K562 (cell line): ENCODE measurements around the gene SH3BGR. TPM values are rescaled to one million over a fixed set of nuclear protein-coding genes. Genes with fewer than 3 reads are reported as not detected.

Experiments used
- BCOR ChIP-seq: fragments of 450-650 bp; IDR thresholded peaks from 2 replicates; pipeline ENCODE4 v1.6.1; 2016
- BRD9 ChIP-seq: fragments of 450-650 bp; IDR thresholded peaks from 2 replicates; pipeline ENCODE4 v1.6.1; 2018; ENCODE audit warnings: low read depth; ENCODE audit not compliant: partially characterized antibody
- DPF2 ChIP-seq: fragments of 450-650 bp; IDR thresholded peaks from 2 replicates; pipeline ENCODE4 v1.6.1; 2016
- MTA1 ChIP-seq: fragments of 450-650 bp; IDR thresholded peaks from 2 replicates; pipeline ENCODE4 v1.6.1; 2017; ENCODE audit warnings: borderline replicate concordance
- NR2C1 ChIP-seq, 2 experiments: fragments of 450-650 bp; IDR thresholded peaks; 2 replicates each; pipeline ENCODE4 v1.6.1; 2017; ENCODE audit warnings: mild to moderate bottlenecking in 2 of 2, antibody characterized with exemption in 1 of 2, inconsistent platforms in 1 of 2, missing compliant biosample characterization in 1 of 2, missing genetic modification characterization in 1 of 2
- POLR2B ChIP-seq: fragments of 450-650 bp; IDR thresholded peaks from 2 replicates; pipeline ENCODE4 v1.6.1; 2018; ENCODE audit warnings: low read depth; ENCODE audit not compliant: partially characterized antibody
- SMAD4 ChIP-seq: fragments of 250-450 bp; sonication (Bioruptor Pico); conservative IDR thresholded peaks from 2 replicates; pipeline ENCODE4 v1.8.0; 2021; ENCODE audit warnings: inconsistent platforms, mild to moderate bottlenecking, moderate library complexity
- ZNF668 ChIP-seq: fragments of 250-450 bp; sonication (Bioruptor Pico); IDR thresholded peaks from 2 replicates; pipeline ENCODE4 v1.8.0; 2022; ENCODE audit warnings: mild to moderate bottlenecking, inconsistent platforms
- polyA plus RNA-seq, 8 experiments: library from polyadenylated mRNA; depleted of rRNA in 4 of 8; stranded (reverse) in 5 of 8; unstranded in 3 of 8; fragments of >200 nt; fragmentation: Nextera tagmentation in 2 of 8; fragmentation: Illumina TruSeq in 1 of 8; extraction: Ambion mirVana in 2 of 8; extraction: Trizol in 1 of 8; gene quantifications; 2 replicates each; pipeline versions ENCODE4 v1.2.1 to v1.2.3, GENCODE V29; 2011 to 2014; ENCODE audit warnings: inconsistent platforms in 1 of 8, missing spikeins in 1 of 8
- total RNA-seq, 7 experiments: library from RNA; depleted of rRNA in 6 of 7; stranded (reverse); fragments of >200 nt in 6 of 7; fragmentation: Illumina TruSeq in 2 of 7; extraction: Trizol in 2 of 7; gene quantifications; 2 replicates each; pipeline versions ENCODE4 v1.2.1 to v1.2.3, GENCODE V29; 2011 to 2021; ENCODE audit warnings: low replicate concordance in 1 of 7
- TF ChIP-seq, protein P1 (sequence below), 2 experiments: fragments of 450-650 bp in 1 of 2; sonication (generic) in 1 of 2; formaldehyde crosslinking in 1 of 2; IDR thresholded peaks in 1 of 2; conservative IDR thresholded peaks in 1 of 2; 2 replicates each; pipeline versions ENCODE4 v1.6.1 to v1.8.1; 2016 to 2023; ENCODE audit warnings: mild to moderate bottlenecking in 2 of 2, moderate library complexity in 2 of 2, inconsistent platforms in 1 of 2, missing genetic modification reagents in 1 of 2
- TF ChIP-seq, protein P2 (sequence below), 2 experiments: IDR thresholded peaks; 2 replicates each; pipeline ENCODE4 v1.6.1; 2011; ENCODE audit warnings: borderline replicate concordance in 1 of 2, control low read depth in 1 of 2, low read depth in 1 of 2, low read length in 1 of 2, mild to moderate bottlenecking in 1 of 2, mixed read lengths in 1 of 2, moderate library complexity in 1 of 2; ENCODE audit not compliant: insufficient read depth in 1 of 2, insufficient read length in 1 of 2, poor library complexity in 1 of 2, severe bottlenecking in 1 of 2; ENCODE audit errors: extremely low read depth in 1 of 2
- TF ChIP-seq, protein P3 (sequence below): fragments of 450-650 bp; formaldehyde crosslinking; IDR thresholded peaks from 2 replicates; pipeline ENCODE4 v1.4.0; 2022; ENCODE audit warnings: missing genetic modification characterization
- TF ChIP-seq, protein P4 (sequence below), 2 experiments: IDR thresholded peaks in 1 of 2; conservative IDR thresholded peaks in 1 of 2; 2 replicates each; pipeline ENCODE4 v1.6.1; 2016; ENCODE audit warnings: low read depth in 2 of 2, mild to moderate bottlenecking in 1 of 2, missing compliant biosample characterization in 1 of 2, missing genetic modification characterization in 1 of 2, moderate library complexity in 1 of 2
- TF ChIP-seq, protein P5 (sequence below): fragments of 200-800 bp; sonication (Bioruptor generic); IDR thresholded peaks from 2 replicates; pipeline ENCODE4 v1.6.1; 2017; ENCODE audit warnings: missing genetic modification characterization, missing compliant biosample characterization
- TF ChIP-seq, protein P6 (sequence below): fragments of 250-450 bp; sonication (Bioruptor Pico); IDR thresholded peaks from 2 replicates; pipeline ENCODE4 v1.5.0; 2021; ENCODE audit warnings: mild to moderate bottlenecking, borderline replicate concordance

The SH3BGR gene
- total and polyA plus RNA-seq, 9 of the 15 experiments (the other 6 are each of a cell fraction or from before 2014, with no cell fraction given) = 6.6 to 42.9 (median 25.6) TPM

DNA sequence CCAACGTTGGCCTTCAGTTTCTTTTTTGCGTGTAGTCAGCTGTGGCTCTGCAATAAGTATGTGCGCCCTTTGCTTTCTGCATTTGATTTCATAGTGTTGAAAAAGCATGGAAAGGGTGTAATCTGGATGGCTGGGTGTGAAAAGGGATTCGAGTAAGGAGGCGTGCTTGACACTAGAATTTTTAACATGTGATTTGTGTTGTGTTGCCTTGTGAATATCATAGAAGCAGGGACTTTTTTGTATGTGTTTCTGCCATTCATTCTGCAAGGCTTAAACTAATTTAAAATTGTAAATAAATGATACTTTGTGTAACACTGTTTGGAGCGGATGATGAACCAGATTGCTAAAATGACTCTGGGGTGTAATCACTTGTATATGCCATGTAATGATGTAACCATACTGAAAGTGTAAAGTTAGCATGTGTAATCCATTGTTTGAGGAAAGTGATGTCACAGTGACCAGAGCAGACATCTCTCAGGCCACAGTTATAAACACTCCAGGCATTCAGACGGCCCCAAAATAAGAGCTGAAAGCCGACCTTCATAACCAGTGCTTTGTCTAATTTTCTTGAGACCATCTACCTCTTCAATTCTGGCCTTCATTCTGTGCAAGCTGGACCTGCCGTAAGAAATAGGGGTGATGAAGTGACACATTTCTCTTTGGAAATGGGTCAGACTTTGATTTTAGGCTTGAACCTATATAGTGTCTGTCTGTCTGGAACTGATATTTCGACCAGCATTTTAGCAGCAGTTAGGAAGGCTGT is 618 bp downstream of the SH3BGR start (continued):
- TF ChIP-seq, protein P1, sequence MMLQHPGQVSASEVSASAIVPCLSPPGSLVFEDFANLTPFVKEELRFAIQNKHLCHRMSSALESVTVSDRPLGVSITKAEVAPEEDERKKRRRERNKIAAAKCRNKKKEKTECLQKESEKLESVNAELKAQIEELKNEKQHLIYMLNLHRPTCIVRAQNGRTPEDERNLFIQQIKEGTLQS (IDR thresholded peaks at IDR 0.05) = peak; percentile 97
- TF ChIP-seq, protein P1 (CRISPR knock-in tag; conservative IDR thresholded peaks at IDR 0.05) = no peak
- TF ChIP-seq ZNF668 (no peak), DPF2 (peak; percentile 37; the same call in 1 of the 2 replicates), NR2C1 (IDR thresholded peaks at IDR 0.05) (no peak), NR2C1 (tag; IDR thresholded peaks at IDR 0.05) (peak; percentile 20; the same call in 1 of the 2 replicates), SMAD4 (CRISPR knock-in tag) (peak; percentile 76), BCOR (no peak), POLR2B (peak; percentile 70), BRD9 (peak; percentile 83), MTA1 (peak; percentile 18; the same call in 1 of the 2 replicates)
- TF ChIP-seq, protein P2, sequence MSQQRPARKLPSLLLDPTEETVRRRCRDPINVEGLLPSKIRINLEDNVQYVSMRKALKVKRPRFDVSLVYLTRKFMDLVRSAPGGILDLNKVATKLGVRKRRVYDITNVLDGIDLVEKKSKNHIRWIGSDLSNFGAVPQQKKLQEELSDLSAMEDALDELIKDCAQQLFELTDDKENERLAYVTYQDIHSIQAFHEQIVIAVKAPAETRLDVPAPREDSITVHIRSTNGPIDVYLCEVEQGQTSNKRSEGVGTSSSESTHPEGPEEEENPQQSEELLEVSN (IDR thresholded peaks at IDR 0.05; ENCODE audit: borderline replicate concordance in 1 of 2, extremely low read depth in 1 of 2, insufficient read depth in 1 of 2, insufficient read length in 1 of 2, low read depth in 1 of 2, low read length in 1 of 2, poor library complexity in 1 of 2, severe bottlenecking in 1 of 2) = no peak
- TF ChIP-seq, protein P3, sequence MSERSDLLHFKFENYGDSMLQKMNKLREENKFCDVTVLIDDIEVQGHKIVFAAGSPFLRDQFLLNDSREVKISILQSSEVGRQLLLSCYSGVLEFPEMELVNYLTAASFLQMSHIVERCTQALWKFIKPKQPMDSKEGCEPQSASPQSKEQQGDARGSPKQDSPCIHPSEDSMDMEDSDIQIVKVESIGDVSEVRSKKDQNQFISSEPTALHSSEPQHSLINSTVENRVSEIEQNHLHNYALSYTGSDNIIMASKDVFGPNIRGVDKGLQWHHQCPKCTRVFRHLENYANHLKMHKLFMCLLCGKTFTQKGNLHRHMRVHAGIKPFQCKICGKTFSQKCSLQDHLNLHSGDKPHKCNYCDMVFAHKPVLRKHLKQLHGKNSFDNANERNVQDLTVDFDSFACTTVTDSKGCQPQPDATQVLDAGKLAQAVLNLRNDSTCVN (CRISPR knock-in tag) = peak; percentile 6; the same call in 1 of the 2 replicates
- TF ChIP-seq, protein P4, sequence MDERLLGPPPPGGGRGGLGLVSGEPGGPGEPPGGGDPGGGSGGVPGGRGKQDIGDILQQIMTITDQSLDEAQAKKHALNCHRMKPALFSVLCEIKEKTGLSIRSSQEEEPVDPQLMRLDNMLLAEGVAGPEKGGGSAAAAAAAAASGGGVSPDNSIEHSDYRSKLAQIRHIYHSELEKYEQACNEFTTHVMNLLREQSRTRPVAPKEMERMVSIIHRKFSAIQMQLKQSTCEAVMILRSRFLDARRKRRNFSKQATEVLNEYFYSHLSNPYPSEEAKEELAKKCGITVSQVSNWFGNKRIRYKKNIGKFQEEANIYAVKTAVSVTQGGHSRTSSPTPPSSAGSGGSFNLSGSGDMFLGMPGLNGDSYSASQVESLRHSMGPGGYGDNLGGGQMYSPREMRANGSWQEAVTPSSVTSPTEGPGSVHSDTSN (CRISPR knock-in tag; IDR thresholded peaks at IDR 0.05; ENCODE audit: low read depth) = no peak
- TF ChIP-seq, protein P4 (tag; conservative IDR thresholded peaks at IDR 0.05; ENCODE audit: low read depth) = no peak
- TF ChIP-seq, protein P5, sequence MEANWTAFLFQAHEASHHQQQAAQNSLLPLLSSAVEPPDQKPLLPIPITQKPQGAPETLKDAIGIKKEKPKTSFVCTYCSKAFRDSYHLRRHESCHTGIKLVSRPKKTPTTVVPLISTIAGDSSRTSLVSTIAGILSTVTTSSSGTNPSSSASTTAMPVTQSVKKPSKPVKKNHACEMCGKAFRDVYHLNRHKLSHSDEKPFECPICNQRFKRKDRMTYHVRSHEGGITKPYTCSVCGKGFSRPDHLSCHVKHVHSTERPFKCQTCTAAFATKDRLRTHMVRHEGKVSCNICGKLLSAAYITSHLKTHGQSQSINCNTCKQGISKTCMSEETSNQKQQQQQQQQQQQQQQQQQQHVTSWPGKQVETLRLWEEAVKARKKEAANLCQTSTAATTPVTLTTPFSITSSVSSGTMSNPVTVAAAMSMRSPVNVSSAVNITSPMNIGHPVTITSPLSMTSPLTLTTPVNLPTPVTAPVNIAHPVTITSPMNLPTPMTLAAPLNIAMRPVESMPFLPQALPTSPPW = peak; percentile 1; the same call in 1 of the 2 replicates
- TF ChIP-seq, protein P6, sequence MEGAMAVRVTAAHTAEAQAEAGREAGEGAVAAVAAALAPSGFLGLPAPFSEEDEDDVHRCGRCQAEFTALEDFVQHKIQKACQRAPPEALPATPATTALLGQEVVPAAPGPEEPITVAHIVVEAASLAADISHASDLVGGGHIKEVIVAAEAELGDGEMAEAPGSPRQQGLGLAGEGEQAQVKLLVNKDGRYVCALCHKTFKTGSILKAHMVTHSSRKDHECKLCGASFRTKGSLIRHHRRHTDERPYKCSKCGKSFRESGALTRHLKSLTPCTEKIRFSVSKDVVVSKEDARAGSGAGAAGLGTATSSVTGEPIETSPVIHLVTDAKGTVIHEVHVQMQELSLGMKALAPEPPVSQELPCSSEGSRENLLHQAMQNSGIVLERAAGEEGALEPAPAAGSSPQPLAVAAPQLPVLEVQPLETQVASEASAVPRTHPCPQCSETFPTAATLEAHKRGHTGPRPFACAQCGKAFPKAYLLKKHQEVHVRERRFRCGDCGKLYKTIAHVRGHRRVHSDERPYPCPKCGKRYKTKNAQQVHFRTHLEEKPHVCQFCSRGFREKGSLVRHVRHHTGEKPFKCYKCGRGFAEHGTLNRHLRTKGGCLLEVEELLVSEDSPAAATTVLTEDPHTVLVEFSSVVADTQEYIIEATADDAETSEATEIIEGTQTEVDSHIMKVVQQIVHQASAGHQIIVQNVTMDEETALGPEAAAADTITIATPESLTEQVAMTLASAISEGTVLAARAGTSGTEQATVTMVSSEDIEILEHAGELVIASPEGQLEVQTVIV (CRISPR knock-in tag) = 0 out of 2 replicates have a peak, but pooled peaks have one; percentile 2
